Measurements from ENCODE around the gene AATF. TPM values are rescaled to one million over a fixed set of nuclear protein-coding genes. Genes with fewer than 3 reads are reported as not detected.

AATF gene
- total and polyA plus RNA-seq, 9 of the 15 experiments (the other 6 are each of a cell fraction or from before 2014, with no cell fraction given) = 34.5 to 133 (median 90.1) TPM

GRCh38 chr17:36901506-36901905, 47.2 kb upstream of the AATF start:
- ChIA-PET CTCF (ENCODE audit: low intra/inter-chr PET ratio) (no interaction called here), POLR2A (no interaction called here)
- no TSS peak for BruUV-seq (replicated peaks)
- Histone ChIP-seq H3K4me2 (ENCODE audit: insufficient read depth, low read length) (no peak overlapping the region), H4K20me1 (replicated peaks; ENCODE audit: control insufficient read depth, insufficient read depth, low read length) (peaks cover 7% of the 10 kb centered on the region; the same call in 1 of the 2 replicates), H3K27me3 (ENCODE audit: control insufficient read depth in 2 of 2, insufficient read depth in 2 of 2, low read length in 2 of 2) (peaks cover 18 to 41% of the 10 kb centered on the region in 2 experiments; a peak in 4 of 5 replicates), H3K9me3 (replicated peaks; ENCODE audit: control insufficient read depth, insufficient read depth, low read depth, low read length) (no peaks in the 10 kb centered on the region), H3K9ac (ENCODE audit: insufficient read depth in 1 of 2, low read depth in 2 of 2, low read length in 2 of 2) (no peak overlapping the region; a peak in 1 of 4 replicates), H3K36me3 (ENCODE audit: control insufficient read depth, insufficient read depth, low read length) (no peaks in the 10 kb centered on the region), H2AFZ (ENCODE audit: low read depth, low read length) (no peak overlapping the region), H3K4me1 (replicated peaks in 1 of 2; ENCODE audit: control insufficient read depth in 2 of 2, insufficient read depth in 2 of 2, low read length in 2 of 2) (no peaks in the 10 kb centered on the region), H3K79me2 (ENCODE audit: control insufficient read depth, insufficient read depth, low read length) (no peaks in the 10 kb centered on the region), H3K9me1 (ENCODE audit: control insufficient read depth, insufficient read depth, low read length) (no peaks in the 10 kb centered on the region), H3K4me3 (no peak overlapping the region), H3K27ac (ENCODE audit: extremely low read depth, low read depth, low read length) (no peak overlapping the region)
- 2% methylated on average over 14 of the region's 14 CpGs for WGBS (ENCODE audit: insufficient coverage, low coverage, missing lambda C conversion rate)
- DNase-seq (ENCODE audit: extremely low read depth in 1 of 4, low spot score in 3 of 4) = no peak
- intact Hi-C loops (cut with micrococcal nuclease) (no loop called here), in situ Hi-C loops (cut with MboI) (no loop called here)
- ATAC-seq = no peak; the same call in 2 of the 3 replicates
- no peak for FAIRE-seq
- TF ChIP-seq GABPB2 (CRISPR knock-in tag; conservative IDR thresholded peaks at IDR 0.05) = no peak
- TF ChIP-seq KDM4B (IDR thresholded peaks at IDR 0.05; ENCODE audit: borderline replicate concordance in 2 of 2, low read depth in 1 of 2) = no peak
- no peak for TF ChIP-seq HDAC1 (IDR thresholded peaks at IDR 0.05)
- TF ChIP-seq, protein P1, sequence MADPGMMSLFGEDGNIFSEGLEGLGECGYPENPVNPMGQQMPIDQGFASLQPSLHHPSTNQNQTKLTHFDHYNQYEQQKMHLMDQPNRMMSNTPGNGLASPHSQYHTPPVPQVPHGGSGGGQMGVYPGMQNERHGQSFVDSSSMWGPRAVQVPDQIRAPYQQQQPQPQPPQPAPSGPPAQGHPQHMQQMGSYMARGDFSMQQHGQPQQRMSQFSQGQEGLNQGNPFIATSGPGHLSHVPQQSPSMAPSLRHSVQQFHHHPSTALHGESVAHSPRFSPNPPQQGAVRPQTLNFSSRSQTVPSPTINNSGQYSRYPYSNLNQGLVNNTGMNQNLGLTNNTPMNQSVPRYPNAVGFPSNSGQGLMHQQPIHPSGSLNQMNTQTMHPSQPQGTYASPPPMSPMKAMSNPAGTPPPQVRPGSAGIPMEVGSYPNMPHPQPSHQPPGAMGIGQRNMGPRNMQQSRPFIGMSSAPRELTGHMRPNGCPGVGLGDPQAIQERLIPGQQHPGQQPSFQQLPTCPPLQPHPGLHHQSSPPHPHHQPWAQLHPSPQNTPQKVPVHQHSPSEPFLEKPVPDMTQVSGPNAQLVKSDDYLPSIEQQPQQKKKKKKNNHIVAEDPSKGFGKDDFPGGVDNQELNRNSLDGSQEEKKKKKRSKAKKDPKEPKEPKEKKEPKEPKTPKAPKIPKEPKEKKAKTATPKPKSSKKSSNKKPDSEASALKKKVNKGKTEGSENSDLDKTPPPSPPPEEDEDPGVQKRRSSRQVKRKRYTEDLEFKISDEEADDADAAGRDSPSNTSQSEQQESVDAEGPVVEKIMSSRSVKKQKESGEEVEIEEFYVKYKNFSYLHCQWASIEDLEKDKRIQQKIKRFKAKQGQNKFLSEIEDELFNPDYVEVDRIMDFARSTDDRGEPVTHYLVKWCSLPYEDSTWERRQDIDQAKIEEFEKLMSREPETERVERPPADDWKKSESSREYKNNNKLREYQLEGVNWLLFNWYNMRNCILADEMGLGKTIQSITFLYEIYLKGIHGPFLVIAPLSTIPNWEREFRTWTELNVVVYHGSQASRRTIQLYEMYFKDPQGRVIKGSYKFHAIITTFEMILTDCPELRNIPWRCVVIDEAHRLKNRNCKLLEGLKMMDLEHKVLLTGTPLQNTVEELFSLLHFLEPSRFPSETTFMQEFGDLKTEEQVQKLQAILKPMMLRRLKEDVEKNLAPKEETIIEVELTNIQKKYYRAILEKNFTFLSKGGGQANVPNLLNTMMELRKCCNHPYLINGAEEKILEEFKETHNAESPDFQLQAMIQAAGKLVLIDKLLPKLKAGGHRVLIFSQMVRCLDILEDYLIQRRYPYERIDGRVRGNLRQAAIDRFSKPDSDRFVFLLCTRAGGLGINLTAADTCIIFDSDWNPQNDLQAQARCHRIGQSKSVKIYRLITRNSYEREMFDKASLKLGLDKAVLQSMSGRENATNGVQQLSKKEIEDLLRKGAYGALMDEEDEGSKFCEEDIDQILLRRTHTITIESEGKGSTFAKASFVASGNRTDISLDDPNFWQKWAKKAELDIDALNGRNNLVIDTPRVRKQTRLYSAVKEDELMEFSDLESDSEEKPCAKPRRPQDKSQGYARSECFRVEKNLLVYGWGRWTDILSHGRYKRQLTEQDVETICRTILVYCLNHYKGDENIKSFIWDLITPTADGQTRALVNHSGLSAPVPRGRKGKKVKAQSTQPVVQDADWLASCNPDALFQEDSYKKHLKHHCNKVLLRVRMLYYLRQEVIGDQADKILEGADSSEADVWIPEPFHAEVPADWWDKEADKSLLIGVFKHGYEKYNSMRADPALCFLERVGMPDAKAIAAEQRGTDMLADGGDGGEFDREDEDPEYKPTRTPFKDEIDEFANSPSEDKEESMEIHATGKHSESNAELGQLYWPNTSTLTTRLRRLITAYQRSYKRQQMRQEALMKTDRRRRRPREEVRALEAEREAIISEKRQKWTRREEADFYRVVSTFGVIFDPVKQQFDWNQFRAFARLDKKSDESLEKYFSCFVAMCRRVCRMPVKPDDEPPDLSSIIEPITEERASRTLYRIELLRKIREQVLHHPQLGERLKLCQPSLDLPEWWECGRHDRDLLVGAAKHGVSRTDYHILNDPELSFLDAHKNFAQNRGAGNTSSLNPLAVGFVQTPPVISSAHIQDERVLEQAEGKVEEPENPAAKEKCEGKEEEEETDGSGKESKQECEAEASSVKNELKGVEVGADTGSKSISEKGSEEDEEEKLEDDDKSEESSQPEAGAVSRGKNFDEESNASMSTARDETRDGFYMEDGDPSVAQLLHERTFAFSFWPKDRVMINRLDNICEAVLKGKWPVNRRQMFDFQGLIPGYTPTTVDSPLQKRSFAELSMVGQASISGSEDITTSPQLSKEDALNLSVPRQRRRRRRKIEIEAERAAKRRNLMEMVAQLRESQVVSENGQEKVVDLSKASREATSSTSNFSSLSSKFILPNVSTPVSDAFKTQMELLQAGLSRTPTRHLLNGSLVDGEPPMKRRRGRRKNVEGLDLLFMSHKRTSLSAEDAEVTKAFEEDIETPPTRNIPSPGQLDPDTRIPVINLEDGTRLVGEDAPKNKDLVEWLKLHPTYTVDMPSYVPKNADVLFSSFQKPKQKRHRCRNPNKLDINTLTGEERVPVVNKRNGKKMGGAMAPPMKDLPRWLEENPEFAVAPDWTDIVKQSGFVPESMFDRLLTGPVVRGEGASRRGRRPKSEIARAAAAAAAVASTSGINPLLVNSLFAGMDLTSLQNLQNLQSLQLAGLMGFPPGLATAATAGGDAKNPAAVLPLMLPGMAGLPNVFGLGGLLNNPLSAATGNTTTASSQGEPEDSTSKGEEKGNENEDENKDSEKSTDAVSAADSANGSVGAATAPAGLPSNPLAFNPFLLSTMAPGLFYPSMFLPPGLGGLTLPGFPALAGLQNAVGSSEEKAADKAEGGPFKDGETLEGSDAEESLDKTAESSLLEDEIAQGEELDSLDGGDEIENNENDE (IDR thresholded peaks at IDR 0.05; ENCODE audit: low read depth, low read length) = no peak
- TF ChIP-seq CREBBP (IDR thresholded peaks at IDR 0.05; ENCODE audit: low read depth, low read length) = no peak
- TF ChIP-seq PML (IDR thresholded peaks at IDR 0.05; ENCODE audit: low read length) = no peak
- no peak for TF ChIP-seq HNRNPK (IDR thresholded peaks at IDR 0.05; ENCODE audit: low read depth, low read length, poor library complexity, severe bottlenecking)
- TF ChIP-seq HMGN3 (IDR thresholded peaks at IDR 0.05; ENCODE audit: borderline replicate concordance, extremely low read depth, insufficient read length, low read depth, low read length) = no peak
- TF ChIP-seq ZNF57 (CRISPR knock-in tag; IDR thresholded peaks at IDR 0.05) = no peak
- no peak for TF ChIP-seq TCF7L2 (IDR thresholded peaks at IDR 0.05; ENCODE audit: low read depth, low read length)
- TF ChIP-seq SETDB1 (IDR thresholded peaks at IDR 0.05; ENCODE audit: low read length) = no peak
